ENCODE measurements around the gene HS6ST2.

The HS6ST2 gene

GRCh38 chrX:132786217-132786616 is 172.2 kb downstream of the HS6ST2 start:
- POLR2A ChIA-PET: no interaction called here
- TF ChIP-seq, protein P1, sequence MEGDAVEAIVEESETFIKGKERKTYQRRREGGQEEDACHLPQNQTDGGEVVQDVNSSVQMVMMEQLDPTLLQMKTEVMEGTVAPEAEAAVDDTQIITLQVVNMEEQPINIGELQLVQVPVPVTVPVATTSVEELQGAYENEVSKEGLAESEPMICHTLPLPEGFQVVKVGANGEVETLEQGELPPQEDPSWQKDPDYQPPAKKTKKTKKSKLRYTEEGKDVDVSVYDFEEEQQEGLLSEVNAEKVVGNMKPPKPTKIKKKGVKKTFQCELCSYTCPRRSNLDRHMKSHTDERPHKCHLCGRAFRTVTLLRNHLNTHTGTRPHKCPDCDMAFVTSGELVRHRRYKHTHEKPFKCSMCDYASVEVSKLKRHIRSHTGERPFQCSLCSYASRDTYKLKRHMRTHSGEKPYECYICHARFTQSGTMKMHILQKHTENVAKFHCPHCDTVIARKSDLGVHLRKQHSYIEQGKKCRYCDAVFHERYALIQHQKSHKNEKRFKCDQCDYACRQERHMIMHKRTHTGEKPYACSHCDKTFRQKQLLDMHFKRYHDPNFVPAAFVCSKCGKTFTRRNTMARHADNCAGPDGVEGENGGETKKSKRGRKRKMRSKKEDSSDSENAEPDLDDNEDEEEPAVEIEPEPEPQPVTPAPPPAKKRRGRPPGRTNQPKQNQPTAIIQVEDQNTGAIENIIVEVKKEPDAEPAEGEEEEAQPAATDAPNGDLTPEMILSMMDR (IDR thresholded peaks at IDR 0.05; ENCODE audit: control extremely low read depth, extremely low read depth, low read depth, missing control alignments): no peak
- CTCF ChIA-PET: interaction anchor here (1.3 kb wide), 1 partner anchor 11 kb away, joined by 4 read pairs; no protein-coding TSS in a partner anchor
- DNase-seq (ENCODE audit: extremely low spot score): no peak

DNA sequence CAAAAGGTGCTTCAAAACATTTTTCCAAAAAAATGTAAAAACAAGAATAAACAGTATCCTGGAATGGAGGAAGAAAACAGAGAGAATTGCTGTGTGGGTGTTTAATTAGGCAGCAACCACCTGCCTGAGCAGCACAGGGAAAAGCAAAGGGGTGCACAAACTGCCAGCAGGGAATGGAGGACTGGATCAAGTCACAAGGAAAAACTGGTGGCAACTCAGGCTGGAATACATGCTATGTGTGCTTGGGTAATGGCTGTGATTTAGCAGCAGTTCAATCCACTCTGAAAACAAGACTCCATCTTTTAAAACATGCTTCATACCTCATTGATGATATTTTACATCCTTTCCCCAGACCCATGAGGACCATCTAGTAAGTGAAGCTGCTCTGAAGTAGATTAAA is 179.5 kb downstream of the HS6ST2 start:
- DNase-seq (ENCODE audit: extremely low spot score): no peak
- TF ChIP-seq, protein P1 (IDR thresholded peaks at IDR 0.05; ENCODE audit: control extremely low read depth, extremely low read depth, low read depth, missing control alignments): no peak
- POLR2A ChIA-PET: no interaction called here
- CTCF ChIA-PET: interaction anchor here (1.1 to 1.6 kb wide), 2 partner anchors 10 to 16 kb away, joined by 3 read pairs; no protein-coding TSS in a partner anchor

GRCh38 chrX:132776486-132777210 is 181.8 kb downstream of the HS6ST2 start:
- TF ChIP-seq, protein P1 (IDR thresholded peaks at IDR 0.05; ENCODE audit: control extremely low read depth, extremely low read depth, low read depth, missing control alignments): no peak
- DNase-seq (ENCODE audit: extremely low spot score): no peak
- CTCF ChIA-PET: no interaction called here
- POLR2A ChIA-PET: no interaction called here

DNA sequence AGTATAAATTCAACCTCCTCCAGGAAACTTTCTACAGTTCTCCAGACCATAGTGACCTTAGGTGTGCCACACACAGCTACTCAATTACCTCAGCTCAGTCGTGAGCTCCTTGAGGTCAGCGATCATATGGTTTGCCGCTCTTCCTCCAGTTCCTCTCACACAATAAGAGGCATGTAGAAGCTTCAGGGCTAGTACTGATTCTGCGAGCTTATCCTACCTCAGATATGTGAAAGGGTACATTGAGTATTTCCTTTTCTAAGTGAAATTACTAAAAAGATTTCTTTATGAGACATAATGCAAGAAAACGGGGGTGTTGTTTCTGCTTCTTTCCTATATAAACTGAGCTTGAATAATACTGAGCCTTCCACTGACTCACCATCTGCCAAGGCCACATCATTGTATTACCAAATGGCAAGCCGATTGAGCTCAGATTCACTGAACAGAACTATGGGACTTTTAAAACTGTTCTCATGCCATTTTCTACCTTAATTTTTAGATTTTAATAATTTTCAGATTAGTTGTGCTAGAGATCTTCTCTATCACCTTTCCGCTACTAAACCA is 183.1 kb downstream of the HS6ST2 start:
- ChIA-PET CTCF (interaction anchor here (1.4 kb wide), 1 partner anchor 11 kb away, joined by 4 read pairs; no protein-coding TSS in a partner anchor), POLR2A (no interaction called here)
- DNase-seq (ENCODE audit: extremely low spot score): no peak
- TF ChIP-seq, protein P1 (IDR thresholded peaks at IDR 0.05; ENCODE audit: control extremely low read depth, extremely low read depth, low read depth, missing control alignments): no peak

DNA sequence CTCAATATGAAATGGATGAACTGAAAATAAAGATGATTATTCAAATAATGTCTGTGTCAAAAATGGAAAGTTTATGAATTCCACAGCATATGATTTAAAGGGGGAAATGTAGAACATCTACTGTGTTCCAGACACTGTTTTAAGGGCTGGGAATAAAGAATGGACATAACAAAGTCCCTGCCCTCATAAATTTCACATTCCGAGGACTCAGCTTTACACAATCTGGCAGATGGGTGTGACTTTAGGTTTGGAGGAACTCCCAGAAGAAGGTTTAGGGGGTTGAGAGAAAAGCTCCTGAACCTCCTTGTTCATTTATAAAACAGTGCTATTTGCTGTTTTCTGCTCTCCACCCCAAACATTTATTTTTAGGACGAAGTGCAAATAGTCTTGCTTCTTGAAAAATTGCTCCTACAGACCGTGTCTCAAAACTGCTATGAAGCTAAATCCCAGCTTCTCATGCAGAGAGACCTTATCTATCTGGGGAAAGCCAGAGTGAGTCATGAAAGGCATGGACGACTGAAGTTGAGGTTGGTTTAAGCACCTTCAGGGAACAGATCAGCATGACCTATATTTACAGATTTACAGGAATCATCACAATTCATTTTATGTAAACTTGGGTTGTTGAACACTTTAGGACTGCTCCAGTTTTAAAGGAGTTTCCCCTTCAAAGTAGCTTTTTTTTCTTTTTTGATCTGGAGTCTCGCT is 184.3 kb downstream of the HS6ST2 start:
- TF ChIP-seq, protein P1 (IDR thresholded peaks at IDR 0.05; ENCODE audit: control extremely low read depth, extremely low read depth, low read depth, missing control alignments): no peak
- POLR2A ChIA-PET: no interaction called here
- no peak for DNase-seq (ENCODE audit: extremely low spot score)
- CTCF ChIA-PET: no interaction called here

GRCh38 chrX:132769609-132770008 is 188.8 kb downstream of the HS6ST2 start:
- DNase-seq (ENCODE audit: extremely low spot score): no peak
- CTCF ChIA-PET: no interaction called here
- TF ChIP-seq, protein P1 (IDR thresholded peaks at IDR 0.05; ENCODE audit: control extremely low read depth, extremely low read depth, low read depth, missing control alignments): no peak
- POLR2A ChIA-PET: no interaction called here

All from GM10248 (cell line).